Islet precursor cell (in vitro differentiated cells): ENCODE measurements around the gene RENBP.

Source experiments
- DNase-seq: peaks from one replicate; pipeline ENCODE4 v3.0.0-alpha.2; 2018

RENBP gene

GRCh38 chrX:153911798-153912197 lies 32.6 kb downstream of the RENBP start:
- DNase-seq = no peak

GRCh38 chrX:153910446-153910845 lies 34.0 kb downstream of the RENBP start:
- no peak for DNase-seq

GRCh38 chrX:153909980-153910360 lies 34.5 kb downstream of the RENBP start:
- DNase-seq = no peak

GRCh38 chrX:153909024-153909979 lies 35.1 kb downstream of the RENBP start:
- DNase-seq = no peak

GRCh38 chrX:153908219-153908860 lies 36.1 kb downstream of the RENBP start:
- DNase-seq = no peak

DNA sequence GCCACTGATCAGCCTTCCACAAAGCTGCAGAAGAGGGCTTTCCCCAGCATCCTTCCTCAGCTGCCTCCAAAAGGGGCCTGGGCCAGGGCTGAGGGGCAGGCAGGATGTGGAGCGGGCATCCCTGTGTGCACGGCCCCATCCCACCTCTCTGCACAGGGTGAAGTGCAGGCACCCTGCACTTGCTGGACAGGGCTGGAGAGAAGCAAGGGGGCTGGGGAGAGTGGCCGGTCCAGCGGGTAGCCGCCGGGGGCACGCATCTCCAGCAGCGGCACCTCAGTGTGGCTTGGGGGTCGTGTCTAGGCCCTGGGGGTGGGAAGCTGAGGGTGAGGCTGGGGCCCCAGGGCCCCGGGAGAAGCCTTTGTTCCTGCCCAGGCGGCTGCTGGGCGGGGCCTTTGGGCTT lies 37.0 kb downstream of the RENBP start:
- DNase-seq = no peak

DNA sequence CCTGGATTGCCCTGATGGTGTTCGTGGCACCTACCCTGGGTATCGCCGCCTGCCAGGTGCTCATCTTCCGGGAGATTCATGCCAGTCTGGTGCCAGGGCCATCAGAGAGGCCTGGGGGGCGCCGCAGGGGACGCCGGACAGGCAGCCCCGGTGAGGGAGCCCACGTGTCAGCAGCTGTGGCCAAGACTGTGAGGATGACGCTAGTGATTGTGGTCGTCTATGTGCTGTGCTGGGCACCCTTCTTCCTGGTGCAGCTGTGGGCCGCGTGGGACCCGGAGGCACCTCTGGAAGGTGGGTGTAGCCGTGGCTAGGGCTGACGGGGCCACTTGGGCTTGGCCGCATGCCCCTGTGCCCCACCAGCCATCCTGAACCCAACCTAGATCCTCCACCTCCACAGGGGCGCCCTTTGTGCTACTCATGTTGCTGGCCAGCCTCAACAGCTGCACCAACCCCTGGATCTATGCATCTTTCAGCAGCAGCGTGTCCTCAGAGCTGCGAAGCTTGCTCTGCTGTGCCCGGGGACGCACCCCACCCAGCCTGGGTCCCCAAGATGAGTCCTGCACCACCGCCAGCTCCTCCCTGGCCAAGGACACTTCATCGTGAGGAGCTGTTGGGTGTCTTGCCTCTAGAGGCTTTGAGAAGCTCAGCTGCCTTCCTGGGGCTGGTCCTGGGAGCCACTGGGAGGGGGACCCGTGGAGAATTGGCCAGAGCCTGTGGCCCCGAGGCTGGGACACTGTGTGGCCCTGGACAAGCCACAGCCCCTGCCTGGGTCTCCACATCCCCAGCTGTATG lies 38.1 kb downstream of the RENBP start:
- DNase-seq = no peak

DNA sequence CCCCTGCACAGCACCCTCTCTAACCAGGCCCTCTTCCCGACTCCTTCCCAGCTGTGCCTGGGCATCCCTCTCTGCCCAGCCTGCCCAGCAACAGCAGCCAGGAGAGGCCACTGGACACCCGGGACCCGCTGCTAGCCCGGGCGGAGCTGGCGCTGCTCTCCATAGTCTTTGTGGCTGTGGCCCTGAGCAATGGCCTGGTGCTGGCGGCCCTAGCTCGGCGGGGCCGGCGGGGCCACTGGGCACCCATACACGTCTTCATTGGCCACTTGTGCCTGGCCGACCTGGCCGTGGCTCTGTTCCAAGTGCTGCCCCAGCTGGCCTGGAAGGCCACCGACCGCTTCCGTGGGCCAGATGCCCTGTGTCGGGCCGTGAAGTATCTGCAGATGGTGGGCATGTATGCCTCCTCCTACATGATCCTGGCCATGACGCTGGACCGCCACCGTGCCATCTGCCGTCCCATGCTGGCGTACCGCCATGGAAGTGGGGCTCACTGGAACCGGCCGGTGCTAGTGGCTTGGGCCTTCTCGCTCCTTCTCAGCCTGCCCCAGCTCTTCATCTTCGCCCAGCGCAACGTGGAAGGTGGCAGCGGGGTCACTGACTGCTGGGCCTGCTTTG lies 38.9 kb downstream of the RENBP start:
- DNase-seq = no peak

- DNase-seq = no peak
Observed at GRCh38 chrX:153903991-153904957, 40.2 kb downstream of the RENBP start, which contains the start of gene AVPR2. Gene AVPR2 (plus strand): TSS chrX:153904673. CDS start chrX:153905146, 473 bp downstream.

DNA sequence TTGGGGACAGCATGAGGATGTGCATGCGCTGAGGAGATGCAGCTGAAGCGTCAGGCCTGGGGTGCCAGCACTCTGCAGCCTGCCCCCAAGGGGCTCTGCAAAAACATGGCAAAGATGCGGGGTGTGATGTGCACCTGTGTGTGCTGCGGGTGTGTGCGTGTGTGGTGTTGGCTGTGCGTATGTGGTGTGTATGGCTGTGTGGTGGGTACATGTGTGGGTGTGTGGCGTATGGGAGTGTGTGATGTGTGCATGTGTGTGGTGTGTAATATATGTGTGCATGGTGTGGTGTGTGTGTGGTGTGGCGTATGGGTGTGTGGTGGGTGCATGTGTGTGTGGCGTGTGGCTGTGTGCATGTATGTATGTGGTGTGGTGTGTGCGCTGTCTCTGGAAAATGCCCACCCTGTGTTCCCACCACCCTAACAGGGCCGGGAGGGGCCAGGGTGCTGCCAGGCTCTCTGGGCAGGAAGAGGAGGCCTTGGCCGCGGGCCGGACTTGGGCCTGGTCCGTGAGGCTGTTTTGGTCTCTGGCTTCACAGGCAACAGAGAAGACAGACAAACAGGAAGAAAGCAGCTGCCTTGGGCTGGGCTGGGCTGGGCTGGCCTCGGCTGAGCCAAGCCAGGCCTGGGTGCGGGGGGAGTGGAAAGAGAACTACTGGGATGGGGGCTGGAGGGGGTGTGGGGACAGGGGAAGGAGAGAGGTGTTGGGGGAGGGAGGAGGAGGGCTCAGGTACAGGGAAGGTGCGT lies 41.0 kb downstream of the RENBP start:
- DNase-seq = no peak

GRCh38 chrX:153902385-153902784 lies 42.1 kb downstream of the RENBP start:
- DNase-seq = no peak

DNA sequence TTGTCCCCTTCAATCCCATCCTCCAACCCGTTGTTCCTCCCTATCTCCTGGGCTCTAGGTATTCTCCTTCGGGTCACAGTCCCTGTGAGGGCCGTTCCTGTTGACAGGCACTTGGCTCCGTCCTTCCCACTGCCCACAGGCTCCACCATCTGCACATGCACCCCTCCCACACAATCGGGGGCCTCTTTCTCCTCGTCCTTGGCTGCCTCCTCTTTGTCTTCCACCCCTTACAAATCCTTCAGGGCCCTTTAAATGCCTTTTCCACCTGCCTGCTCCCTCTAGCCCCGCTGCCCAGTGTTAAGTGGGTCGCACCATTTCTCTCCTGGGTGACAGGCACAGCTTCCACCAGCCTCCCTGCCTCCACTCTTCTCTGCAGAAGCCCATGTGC lies 42.7 kb downstream of the RENBP start:
- no peak for DNase-seq

GRCh38 chrX:153900831-153901752 lies 43.4 kb downstream of the RENBP start:
- DNase-seq = peak; percentile 90

GRCh38 chrX:153897899-153898298 lies 46.5 kb downstream of the RENBP start:
- DNase-seq = no peak

DNA sequence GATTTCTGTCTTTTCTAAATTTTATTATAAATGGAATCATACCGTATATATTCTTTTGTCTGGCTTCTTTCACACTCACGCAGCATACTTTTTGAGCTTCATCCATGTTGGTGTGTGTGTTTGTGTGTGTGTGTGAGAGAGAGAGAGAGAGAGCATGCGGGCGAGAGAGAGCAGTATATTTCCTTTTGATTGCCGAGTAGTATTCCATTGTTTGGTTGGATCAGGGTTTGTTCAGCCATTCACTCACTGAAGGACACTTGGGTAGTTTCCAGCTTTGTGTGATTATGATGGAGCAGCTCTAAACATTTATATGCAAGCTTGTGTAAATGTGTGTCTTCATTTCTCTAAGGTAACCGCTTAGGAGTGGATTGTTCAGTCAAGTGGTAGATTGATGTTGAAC lies 55.3 kb downstream of the RENBP start:
- DNase-seq = no peak

DNA sequence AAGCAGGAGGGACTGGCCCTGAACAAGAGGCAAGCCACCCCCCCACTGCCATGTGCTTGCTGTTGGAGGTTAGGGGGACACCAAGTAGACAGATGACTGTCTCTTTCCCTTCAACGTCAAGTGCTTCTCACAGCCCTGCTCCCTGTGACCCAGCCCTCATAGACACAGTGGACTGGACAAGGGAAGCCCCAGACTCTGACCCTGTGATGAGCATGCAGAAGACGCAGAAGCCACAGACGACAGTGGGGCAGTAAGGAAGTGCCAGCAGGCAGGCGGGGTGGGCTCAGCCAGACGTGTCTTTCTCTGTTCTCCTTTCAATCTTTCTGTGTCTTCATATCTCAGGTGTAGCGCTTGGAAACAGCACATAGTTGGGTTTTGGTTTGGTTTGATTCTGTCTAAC lies 56.1 kb downstream of the RENBP start:
- DNase-seq = no peak

- DNase-seq = no peak
Observed at GRCh38 chrX:153887385-153887784, 57.1 kb downstream of the RENBP start.

- peak; percentile 93 for DNase-seq
Observed at GRCh38 chrX:153886915-153887314, 57.5 kb downstream of the RENBP start.

DNA sequence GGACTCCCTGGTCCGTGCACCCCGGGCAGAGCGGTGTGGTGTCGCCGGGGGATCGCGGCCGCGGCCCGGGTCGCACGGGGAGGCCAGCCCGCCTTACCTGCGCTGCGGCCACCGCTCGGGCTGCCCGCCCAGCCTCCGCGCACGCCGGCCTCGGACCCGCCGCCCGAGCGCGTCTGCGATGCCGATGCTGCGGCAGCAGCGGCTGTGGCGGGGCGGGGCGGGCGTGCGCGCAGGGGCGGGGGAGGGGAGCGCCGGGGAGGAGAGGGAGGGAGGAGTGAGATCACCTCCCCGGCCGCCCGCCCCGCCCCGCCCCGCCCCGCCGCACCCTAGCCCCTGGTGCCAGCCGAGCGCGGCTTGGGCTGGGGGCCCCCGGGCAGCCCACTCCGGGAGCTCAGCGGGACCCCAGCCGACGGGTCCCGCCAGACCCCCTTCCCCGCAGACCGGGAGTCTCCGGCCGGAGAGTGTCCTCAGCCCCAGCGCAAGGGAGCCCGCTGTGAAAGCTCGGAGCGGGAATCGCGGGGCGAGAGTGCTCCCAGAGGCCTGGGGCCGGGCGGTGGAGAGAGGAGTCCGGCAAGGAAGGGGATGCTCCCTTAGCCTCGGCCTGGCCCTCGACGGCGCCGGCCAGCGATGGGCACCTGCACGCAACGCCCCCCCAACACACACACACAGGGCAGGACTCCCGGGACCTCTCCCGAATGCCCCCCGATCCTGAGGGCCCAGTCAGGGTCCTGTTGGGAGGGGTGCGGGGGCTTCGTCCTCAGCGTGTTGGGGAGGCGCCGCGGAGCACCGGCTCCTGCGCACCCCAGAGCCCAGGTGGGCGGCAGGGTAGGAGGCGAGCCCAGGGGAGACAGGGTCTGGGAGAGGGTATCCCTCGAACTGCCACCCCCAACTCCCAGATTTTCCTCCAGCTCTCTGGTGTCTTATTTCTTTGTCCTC lies 58.2 kb downstream of the RENBP start, which contains the start of gene L1CAM:
TSS of gene L1CAM (minus strand) at position 206 of the 936 bp plus-strand sequence. CDS start 10,337 bp downstream, outside the sequence.
- DNase-seq = peak; percentile 74
